ENCODE data around the gene ATP9B.

The ATP9B gene

DNA sequence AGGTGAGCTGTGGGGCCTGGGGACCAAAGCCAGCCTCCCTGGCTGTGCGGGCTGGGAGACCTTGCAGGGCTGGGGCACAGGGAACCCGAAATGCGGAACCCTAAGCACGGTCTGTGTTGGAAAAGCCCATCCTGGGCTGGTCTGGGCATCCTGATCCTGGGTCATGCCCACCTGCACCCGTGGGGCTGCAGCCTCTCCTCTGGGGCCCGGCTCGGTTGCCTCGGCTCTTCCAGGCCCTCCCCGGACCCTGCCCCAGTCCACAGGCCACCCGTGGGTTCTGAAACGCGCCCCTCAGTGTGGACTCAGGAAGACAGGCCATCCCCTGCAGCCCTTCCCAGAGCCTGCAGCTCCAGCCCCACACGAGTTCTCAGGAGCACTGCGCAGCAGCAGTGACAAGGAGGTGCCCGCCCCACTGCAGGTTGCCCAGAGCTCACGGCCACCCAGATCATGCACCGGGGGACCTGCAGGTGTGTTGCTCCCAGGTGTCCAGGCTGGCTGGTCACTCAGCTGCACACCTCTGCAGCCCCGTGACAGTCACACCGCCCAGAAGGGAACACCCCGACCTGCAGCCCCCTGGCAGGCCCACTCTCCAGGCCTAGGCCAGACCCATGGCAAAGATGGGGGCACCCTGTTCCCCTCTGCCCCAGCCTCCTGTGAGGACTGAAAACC lies 314.3 kb downstream of the ATP9B start:
- no peak for DNase-seq

DNA sequence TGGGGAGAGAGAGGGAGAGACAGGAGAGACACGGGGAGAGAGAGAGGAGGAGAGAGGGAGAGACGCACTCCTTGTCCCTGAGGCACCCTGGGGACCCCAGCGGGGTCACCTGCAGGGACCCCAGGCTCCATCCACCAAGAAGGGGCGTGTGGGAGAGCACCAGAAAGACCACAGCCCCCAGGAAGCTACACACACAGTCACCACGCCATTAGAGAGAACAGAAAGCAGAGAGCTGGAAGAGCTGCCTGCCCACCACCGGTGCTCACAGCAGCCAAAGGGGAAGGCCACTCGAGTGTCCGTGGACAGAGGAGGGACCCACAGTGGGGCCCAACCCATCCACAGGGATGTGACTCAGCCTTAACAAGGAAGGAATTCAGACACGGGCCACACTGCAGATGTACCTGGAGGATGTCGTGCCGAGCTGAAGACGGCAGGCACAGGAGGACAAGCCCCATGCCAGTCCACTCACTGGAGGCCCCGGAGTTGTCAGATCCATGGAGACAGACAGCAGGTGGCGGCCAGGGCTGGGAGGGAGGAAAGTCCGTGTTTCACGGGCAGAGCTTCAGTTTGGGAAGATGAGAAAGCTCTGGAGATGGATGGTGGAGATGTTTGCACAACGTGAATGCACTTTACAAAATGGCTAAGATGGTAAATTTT lies 315.1 kb downstream of the ATP9B start:
- no peak for DNase-seq

DNA sequence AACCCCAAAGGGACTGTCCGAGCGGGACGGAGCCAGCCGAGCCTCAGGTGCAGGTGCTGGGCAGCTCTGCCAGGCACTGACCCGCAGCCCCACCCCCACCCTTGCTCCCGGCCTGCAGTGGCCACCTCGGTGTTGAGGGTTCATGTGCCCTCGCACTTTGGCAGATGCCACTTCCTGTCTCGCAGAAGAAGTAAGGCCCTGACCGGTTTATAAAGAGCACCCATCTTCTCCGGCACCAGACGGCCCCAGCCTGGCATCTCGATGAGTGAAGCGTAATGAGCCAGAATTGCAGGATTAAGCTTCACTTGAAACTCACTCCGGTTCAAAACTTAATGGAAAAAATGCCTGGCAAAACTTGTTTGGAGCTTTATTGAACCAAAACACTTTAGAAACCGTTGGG lies 315.6 kb downstream of the ATP9B start:
- DNase-seq, result no peak

DNA sequence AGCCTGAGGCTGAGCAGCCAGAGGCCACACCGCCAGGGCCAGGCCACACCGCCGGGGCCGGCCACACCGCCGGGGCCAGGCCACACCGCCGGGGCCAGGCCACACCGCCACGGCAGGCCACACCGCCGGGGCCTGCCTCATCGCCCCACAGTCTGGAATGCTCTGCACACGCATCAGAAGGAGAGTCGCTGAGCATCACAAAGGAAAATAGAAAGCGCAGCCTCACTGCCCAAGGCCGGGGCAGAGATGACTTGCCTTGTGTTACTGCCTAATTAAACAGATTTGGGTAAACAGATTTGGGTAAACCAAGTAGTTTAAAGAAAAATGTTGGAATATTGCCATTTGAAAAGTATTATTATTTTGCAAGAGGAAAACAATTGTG lies 316.1 kb downstream of the ATP9B start:
- DNase-seq, result no peak

DNA sequence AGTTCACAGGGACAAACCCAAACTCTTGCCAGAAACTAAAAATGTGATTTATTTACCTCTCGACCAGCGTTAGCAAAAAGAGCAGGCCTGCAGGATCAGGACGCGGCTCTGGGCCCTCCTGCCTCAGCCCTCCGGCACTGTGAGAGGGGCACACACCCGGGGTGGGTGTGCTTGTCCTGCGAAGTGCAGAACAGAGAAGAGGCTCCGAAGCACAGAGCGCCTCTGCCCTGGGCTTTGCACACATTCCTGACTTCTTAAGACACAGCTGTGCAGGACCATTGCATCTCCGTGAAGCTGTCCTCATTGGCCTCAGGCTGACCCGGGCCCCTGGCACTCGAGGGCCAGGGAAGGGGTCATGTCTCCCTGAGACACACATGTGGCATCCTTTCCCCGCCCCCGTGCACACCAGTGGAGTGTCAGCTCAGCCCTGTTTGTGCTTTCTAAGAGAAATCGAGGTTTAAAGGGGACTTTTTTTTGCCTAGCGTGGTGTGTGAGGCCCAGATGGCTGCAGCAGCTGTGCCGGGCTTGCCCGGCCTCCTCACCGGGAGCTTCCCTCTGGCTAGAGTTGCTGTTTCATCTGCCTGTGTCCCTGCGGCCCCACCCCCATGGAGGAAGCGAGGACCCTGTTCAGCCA lies 316.6 kb downstream of the ATP9B start:
- no peak for DNase-seq

DNA sequence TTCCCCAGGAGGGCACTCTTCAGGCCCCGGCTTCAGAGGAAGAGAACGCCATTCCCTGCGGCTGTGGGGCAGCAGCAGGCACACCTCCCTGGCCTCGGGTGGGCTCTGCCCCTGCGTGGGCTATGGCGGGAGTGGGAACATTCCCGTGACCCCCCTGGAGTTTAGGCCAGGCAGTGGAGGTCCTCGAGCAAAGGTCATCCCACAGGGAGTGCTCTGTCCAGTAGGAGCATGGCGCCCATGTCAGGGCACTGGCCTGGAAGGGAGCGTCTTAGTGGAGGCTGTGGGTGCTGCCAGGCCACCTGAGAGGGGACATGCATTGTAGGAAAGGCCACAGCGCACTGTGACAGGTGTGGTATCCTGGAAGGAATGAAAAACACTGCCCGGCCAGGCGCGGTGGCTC lies 317.4 kb downstream of the ATP9B start:
- DNase-seq, result no peak

DNA sequence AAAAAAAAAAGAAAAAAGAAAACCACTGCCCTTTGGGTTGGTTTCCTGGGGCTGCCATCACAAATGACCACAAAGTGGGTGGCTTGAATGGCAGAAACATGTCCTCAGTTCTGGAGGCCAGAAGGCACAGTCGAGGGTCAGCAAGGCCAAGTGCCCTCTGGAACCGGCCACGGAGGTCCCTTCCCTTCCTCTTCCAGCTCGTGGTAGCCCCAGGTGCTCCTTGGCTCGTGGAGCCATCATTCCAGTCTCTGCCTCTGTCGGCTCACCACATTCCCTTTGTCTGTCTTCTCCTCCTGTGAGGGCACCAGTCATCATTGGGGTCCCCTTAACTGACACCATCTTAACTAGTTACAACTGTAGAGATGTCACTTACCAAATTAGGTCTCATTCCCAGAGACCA lies 318.0 kb downstream of the ATP9B start:
- DNase-seq, result no peak

DNA sequence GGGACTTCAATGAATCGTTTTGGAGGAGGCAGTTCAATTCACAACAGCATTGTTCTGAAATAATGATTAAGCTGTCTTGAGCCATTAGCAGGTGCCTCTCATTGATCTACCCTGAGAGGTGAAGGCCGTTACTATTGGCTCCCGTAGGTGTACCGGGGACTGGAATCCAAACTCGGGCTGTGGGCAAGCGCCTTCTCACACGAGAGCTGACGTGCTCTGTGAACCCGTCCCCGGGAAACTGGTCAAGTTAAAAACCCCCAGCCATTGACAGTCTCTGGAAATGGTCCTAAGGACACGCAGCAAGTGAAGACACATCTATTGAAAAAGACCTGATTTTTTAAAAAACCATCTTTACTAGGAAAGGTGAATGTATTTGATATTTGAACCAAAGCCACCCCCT lies 318.4 kb downstream of the ATP9B start:
- DNase-seq, result no peak

DNA sequence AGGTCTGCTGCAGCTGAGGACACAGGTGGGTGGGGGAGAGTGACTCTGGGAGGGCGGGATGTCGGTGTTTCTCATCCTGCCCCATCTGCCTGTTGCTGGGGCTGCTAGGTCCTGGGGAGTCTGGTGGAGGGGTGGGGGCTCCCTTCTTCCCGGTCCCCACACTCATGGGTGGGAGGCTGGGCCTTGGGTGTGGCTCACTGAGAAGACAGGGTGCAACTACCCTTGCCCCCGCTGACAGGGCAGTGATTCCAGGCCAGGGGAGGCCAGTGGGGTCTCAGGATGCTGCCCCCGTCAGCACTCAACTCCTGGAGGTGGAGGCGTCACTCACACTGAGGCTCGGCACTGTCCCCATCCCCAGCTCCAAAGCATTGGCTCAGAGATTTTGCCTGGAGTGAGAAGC lies 318.8 kb downstream of the ATP9B start:
- DNase-seq, result no peak

DNA sequence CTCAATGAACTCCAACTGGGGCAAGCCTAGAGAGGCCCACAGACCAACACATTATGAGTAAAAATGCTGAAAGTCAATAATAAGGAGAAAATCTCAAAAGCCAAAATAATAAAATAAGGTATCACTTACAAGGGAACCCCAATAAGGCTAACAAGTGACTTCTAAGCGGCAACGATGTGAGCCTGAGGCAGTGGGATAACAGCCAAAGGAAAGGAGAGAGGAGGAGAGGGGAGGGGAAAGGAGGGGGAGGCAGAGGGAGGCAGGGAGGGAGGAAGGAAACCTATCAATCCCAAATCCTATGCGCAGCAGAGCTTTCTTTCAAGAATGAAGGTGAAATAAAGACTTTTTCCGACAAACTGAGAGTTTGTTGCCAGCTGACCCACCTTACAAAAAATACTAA lies 320.5 kb downstream of the ATP9B start:
- DNase-seq, result no peak

DNA sequence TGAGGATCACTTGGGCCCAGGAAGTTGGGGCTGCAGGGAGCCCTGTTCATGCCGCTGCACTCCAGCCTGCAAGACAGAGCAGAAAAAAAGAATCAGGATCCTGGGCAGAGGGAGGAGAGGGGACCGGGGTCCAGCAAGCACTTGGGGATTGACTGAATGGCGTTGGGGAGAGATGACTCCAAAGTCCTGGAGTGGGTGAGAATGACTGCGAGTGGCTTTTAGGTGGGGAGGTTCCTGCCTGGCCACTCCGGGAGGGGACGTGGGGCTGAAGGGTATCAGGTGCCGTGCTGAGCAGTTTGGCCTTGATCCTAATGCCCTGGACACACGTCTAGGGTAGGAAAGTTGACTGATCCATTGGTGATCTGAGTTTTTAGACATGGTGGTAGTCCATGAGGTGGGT lies 323.0 kb downstream of the ATP9B start:
- DNase-seq, result no peak

DNA sequence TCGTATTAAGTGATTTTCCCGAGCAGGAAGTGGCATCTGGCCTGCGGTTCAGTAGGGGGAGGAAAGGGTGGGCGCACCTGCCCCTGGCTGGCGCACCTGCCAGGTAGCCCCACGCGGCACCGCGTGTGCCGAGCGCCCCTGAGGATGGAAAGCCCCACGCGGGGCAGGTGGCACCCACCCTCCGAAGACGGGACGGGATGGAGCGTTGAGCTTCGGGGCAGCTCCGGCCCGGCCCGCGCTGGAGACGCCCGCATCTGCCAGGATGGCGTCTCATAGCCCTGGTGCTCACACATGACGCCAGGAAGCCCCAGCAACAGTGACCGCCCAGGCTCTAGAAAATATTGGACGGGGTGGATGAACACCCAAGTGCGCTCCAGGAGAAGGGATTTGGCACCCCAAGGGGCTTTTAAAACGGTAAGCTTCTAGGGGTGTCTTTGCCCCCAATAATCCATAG lies 324.0 kb downstream of the ATP9B start:
- no peak for DNase-seq

DNA sequence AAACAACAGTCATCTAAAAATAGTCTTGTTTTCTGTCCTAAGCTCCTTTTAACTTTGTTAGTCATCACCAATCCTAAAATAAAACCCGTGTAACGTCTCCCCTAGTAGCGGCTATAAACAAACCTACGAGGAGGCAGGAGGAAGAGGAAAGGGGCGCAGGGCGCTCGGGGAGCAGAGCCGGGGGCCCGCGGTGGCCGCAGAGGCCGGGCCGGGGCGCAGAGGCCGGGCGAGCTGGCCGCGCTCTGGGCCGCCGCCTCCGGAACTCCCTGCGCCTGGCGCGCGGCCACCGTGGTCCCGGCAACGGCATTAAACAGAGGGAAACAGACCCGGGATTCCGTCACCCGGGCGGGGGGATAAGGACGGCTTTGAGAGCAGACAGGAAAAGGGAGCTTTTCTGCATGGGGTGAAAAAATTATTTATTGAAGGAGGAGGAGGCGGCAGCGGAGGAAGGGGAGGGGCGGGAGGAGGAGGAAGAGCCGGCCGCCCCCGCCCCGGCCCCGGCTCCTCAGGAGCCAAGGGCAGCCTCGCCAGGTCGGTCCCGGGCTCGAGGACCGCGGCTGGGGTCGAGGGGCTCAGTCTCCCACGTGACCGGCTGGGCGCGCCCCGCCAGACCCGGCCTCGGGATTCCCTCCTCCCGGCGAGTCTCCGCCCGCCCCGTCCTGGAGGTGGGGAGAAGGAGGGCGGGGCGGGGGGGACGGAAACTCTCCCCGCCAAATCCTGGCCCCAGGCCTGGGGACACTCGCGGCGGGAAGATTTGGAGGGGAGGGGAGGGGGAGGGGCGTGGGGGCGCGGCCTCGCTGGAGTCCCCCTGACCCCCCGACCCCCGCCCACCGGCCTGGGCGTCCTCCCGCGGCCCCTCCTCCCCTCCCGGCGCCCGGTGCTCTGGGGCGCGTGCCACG lies 324.7 kb downstream of the ATP9B start:
- peak; percentile 65 for DNase-seq

DNA sequence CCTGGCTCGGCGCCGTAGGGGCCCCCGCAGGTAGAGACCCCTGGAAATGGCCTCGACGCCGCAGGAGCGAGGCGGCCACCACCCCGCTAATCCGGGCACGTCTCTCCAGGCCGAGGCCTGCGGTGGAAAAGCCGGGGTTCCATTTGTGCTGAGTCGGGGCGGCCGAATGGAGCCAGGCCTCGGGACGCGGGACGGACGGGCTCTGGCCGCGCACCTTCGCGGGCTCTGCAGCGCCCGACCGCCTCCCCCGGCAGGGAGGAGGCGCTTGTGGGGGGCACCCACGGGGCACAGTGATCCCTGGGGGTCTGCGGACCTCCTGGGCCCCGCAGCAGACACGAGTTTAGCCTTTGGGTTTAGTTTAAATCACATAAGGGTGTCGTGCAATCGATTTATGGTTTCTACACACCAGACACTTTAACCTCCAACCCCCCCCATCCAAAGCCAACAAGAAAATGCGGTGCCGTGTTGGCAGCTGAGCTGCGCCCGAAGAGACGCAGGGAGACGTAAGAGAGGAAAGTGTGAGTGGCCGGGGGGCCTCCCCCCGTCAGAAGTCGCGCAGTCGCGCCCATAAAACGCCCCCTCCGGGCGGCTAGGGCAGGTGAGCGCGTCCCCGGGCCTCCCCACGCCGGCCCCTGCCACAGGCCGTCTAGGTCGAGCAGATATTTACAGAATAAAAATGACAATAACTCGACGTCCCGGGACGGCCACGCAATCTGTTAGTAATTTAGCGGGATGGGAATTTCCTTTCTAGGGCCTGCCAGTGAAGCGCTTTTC lies 325.5 kb downstream of the ATP9B start:
- no peak for DNase-seq

DNA sequence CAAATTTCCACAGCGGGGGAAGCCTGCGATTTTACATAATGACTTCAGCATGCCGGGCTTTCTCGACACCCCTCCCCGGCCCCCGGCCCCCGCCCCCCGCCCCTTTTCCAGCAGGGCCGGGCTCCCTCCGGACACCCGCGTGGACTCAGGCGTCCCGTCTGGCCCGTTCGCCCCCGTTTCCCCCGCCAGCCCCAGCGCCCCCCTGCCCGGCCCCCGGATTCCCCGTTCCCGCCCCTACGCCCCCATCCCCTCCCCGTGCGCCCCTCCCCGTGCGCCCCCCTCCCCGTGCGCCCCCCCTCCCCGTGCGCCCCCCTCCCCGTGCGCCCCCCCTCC lies 326.1 kb downstream of the ATP9B start:
- DNase-seq, result no peak

DNA sequence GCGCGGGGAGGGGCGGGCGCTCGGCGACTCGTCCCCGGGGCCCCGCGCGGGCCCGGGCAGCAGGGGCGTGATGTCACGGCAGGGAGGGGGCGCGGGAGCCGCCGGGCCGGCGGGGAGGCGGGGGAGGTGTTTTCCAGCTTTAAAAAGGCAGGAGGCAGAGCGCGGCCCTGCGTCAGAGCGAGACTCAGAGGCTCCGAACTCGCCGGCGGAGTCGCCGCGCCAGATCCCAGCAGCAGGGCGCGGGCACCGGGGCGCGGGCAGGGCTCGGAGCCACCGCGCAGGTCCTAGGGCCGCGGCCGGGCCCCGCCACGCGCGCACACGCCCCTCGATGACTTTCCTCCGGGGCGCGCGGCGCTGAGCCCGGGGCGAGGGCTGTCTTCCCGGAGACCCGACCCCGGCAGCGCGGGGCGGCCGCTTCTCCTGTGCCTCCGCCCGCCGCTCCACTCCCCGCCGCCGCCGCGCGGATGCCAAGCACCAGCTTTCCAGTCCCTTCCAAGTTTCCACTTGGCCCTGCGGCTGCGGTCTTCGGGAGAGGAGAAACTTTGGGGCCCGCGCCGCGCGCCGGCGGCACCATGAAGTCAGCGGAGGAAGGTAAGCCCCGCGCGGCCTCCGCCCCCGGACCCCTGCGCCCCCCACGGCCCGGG lies 326.7 kb downstream of the ATP9B start, which contains the start of gene NFATC1:
TSS of gene NFATC1 (plus strand) at position 170 of the 644 bp plus-strand sequence. CDS start at position 465, 295 bp downstream.
- peak; percentile 21 for DNase-seq

DNA sequence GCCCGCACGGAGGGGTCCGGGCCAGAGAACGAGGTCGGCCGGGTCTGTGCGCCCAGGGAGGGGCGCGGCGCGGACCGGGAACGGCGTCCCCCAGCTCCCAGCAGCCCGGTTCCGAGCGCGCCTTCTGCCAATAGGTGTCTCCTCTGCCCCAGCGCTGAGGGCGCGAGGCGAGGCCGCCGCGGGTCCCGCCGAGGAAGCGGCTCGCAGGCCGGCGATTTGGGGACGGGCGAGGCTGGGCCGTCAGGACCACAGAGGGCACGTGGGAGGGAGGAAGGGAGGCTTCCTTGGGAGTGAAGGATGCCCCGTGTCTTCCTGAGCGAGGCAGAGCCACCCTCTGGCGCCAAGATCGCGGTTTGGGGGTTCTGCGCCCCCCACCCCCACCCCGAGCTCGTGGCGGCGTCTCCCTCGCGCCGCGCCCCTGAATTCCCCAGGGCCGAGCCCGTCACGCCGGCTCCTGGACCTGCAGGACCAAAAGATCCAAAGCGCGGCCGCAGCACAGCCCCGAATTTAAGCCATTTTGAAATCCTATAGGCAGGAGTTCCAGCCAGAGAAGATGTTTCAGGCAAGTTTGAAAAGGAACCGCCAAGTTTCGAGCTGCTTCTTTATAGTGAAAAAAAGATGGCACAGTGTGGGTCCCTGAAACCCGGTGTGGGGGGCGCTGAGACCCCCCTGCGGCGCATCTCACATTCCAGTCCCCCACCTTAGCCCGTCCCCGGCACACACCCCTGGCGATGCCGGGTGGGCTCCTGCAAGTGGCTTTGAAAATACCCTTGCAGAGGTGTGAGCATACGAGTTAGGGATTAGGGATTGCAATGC lies 327.4 kb downstream of the ATP9B start:
- no peak for DNase-seq

DNA sequence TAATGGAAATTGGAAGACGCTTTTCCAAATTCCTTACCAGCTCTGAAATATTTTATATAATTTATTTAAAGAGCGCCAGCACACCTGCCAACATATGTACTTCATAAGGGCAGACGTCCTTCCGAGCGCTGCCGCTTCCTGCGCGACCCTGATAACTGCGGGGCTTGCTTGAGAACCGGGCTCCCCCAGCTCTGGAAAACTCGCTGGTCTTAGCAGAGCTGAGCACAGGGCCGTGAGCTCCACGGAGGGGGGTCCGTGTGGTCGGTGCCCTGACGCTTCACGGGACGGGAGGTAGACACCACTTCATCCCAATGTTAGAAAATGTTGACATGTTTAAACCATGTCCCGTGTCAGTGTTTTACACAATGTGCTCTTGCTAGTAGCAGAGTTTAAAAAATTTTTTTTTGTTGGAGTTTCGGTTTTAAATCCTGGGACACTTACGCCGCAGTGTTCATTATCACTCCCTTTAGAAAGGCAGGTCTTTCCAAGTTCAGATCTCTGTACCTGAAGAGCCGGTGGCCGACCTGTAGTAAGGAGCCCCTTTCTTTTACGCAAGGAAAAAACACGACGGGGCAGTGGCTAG lies 328.1 kb downstream of the ATP9B start:
- no peak for DNase-seq

DNA sequence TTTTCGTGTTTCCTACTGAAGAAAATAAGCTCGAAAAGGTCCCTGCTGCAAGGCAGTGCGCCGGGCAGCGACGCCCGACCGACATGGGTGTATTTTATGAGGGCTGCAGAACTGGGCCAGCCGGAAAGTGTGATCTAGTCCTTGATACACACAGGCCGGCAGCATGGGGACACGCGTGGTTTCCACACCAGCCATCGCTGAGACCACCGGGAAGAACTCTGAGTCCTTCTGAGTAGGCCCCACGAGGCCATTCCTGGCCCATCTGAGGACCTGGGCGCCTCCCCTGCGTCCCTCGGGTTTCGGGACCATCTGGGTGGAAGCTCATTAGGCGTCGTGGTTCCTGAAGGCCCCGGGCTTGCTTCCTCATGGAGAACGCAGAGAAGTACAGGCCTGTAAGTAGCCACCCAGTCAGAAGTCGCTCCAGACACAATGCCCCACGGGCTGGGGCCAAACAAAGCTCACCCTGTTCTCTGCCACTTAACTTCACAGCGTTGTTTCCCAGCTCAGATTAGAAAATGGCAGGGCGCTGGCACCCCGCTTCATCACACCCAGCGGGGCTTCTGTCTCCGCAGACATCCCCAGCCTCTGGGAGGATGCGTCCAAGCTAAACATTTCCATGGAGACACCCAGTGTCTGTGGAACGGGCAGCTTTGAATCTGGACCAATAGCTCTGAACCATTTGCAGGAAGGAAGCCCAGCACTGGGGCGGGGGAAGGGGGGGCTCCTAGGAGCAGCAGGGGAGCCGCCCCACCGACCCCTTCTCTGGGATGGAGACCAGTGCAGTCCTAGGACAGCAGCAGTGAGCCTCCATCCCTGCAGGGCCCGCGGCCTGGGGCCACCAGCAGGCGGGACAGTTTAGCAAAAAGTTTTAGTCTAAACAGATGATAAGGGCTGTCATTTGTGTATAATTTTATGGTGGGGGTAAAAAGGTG lies 328.9 kb downstream of the ATP9B start:
- no peak for DNase-seq

Measured in T1000 (cell line).